ENCODE measurements around the gene ZNHIT1. TPM values are rescaled to one million over a fixed set of nuclear protein-coding genes. Genes with fewer than 3 reads are reported as not detected.

ZNHIT1 gene
- total RNA-seq, 1 donor from 2014 or later, result 115 TPM

DNA sequence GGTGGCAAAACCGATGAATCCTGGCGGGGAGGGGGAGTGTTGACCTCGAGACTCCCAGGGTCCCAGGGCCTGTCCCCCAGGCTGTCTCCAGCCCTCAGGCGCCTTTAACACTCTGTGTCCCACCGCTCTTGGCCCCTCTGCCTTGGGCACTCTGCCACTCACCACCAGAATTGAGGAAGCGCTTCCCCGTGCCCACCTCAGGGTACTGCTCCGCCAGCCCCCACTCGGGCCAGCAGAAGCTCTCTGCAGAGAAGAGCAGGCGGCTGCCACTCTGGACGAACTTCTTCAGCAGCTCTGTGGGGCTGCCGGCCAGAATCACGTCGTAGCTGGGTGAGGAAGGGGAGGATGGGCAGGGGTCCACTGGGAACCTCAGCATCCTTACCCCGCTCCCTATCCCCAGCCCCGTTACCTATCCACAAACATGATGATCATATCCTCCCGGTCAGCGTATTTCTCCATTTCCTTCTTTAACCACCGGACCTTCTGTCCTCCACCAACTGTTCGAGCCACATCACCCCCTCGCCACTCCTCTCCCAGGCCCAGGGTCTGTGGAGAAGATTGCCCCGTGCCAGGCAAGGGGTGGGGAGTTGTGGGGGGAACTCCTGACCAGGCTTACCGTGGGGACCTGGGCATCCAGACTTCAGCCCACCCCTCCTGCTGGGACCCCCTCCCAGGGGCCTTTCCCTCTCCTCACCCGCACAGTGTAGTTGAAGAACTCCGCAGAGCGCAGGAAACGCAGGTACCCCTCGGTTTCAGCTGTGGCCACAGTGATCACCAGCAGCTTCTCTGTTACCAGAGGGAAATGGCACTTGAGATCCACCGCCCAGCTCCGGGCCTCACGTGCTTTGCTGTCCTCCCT, 1.7 kb upstream of the ZNHIT1 start:
- no peak for DNase-seq (ENCODE audit: low spot score)

DNA sequence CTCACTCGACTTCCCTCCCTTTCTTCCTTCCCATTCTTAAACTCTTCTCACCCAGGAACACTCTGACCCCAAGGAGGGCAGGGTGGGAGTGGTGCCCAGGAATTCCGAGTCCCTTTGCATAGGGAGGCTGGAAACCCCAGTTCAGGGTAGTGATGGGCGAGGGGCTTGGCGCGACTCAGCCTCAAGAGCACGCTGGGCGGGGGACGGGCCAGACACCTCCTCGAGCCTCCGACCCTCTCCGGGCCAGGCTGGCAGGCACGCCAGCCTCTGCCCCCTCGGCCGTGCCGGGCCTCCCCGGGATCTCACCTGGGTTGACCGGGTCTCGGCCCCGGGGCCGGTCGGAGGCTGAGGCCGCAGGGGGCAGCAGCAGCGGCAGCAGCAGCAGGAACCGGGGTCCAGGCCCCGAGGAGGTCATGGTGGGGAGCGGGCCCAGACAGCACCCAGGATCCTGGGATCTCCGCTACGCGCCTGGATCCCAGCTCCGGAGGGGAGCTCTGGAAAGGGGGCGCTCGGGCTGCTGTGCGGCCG, 1.0 kb upstream of the ZNHIT1 start:
- DNase-seq (ENCODE audit: low spot score) (no peak), ATAC-seq (peak; percentile 0)

More for the DNA sequence above, 1.7 kb upstream of the ZNHIT1 start:
- no peak for ATAC-seq

DNA sequence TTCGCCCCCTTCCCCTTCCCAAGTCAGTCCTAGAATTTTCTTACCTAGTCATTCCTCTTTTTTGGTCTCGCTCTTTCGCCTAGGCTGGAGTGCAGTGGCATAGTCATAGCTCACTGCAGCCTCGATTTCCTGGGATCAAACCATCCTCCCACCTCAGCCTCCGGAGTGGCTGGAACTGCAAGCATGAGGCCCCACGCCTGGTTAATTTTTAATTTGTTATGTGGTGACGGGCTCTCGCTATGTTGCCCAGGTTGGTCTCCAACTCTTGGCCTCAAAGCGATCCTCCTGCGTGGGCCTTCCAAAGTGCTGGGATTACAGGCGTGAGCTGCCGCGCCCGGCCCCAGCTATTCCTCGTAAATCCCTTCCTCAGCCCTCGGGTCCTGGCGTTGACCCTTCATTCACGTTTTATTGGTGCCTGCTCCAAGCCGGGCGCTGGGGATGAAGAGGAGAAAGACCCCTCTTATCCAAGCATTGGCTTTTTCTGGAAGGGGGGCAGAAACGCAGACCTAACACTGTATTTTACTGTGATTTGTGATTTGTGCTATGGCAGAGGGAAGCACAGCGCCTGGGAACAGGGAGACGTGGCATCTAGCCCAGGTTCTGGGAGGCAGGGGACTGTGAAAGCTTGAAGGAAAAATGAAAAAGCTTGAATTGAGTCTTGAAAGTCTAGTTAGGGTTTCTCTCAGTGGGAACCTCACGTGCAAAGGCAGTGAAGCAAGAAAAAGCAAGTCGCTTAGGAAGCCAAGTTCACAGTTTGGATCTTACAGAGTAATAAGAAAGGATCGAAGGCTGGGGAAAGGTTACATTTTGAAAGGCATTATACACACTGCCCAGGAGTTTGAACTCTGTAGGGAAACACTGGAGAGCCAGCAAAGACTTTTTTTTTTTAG, 516 bp downstream of the ZNHIT1 start:
- DNase-seq (ENCODE audit: low spot score) (no peak), ATAC-seq (peak; percentile 42)

DNA sequence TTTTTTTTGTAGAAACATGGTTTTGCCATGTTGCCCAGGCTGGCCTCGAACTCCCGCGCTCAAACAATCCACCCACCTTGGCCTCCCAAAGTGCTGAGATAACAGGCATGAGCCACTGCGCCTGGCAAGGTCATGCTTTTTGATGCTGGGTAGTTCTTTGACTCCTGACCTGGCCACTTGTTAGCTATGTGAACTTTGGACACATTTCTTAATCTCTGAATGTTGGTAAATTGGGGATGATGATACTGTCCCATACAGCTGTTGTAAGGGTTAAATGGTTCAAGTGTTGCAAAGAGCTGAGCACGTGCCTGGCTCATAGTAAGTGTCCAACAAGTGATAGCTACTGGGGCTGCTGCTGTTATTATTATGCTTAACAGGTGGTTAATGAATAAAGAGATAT, 2.3 kb downstream of the ZNHIT1 start:
- ATAC-seq (peak; percentile 38), DNase-seq (ENCODE audit: low spot score) (peak; percentile 86)

DNA sequence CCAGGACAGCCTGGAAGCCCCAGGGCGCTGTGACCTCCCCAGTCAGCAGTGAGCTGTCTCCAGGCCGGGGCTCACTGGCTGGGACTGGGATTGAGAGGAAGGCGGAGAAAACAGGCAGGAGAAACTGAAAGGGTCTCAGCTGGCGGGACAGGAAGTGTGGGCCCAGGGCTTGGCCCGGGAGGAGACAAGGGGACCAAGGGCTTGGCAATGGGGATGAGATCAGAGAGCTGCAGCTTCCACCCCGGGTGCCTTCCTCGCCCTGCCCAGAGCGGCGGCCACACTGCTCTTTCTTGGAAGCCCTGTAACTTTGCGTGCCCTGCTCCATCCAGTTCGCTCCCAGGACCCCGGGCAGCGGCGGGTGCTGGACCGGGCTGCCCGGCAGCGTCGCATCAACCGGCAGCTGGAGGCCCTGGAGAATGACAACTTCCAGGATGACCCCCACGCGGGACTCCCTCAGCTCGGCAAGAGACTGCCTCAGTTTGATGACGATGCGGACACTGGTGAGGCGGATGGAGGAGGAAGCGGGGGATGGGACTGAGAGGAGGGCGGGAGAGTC, 4.4 kb downstream of the ZNHIT1 start:
- DNase-seq (ENCODE audit: low spot score) (no peak), ATAC-seq (no peak)

DNA sequence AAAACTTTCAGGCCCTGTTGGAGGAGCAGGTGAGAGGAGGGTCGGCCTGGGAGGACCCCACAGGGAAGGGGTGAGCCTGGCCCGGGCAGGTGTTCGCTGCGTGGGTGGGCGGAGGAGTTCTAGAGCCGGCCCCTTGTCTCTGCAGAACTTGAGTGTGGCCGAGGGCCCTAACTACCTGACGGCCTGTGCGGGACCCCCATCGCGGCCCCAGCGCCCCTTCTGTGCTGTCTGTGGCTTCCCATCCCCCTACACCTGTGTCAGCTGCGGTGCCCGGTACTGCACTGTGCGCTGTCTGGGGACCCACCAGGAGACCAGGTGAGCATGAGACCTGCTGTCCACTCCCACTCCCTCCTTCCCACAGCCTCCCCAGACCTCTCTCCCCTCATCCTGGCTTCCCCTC, 5.6 kb downstream of the ZNHIT1 start:
- ATAC-seq, result no peak
- no peak for DNase-seq (ENCODE audit: low spot score)

DNA sequence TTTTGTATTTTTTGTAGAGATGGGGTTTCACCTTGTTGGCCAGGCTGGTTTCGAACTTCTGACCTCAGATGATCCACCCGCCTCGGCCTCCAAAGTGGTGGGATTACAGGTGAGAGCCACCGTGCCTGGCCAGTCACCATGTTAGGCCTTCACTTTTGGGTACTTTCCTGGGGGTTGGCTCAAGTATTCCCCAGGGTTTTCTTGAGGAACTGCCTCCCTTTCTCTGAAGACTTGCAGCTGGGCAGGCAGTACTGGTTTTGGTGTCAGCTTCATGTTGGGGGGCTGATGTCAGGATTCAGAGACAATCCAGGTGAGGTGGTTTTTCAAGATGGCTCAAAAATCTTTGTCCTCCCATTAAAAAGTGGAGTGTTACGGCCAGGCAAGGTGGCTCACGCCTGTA, 7.7 kb downstream of the ZNHIT1 start:
- no peak for ATAC-seq
- no peak for DNase-seq (ENCODE audit: low spot score)

DNA sequence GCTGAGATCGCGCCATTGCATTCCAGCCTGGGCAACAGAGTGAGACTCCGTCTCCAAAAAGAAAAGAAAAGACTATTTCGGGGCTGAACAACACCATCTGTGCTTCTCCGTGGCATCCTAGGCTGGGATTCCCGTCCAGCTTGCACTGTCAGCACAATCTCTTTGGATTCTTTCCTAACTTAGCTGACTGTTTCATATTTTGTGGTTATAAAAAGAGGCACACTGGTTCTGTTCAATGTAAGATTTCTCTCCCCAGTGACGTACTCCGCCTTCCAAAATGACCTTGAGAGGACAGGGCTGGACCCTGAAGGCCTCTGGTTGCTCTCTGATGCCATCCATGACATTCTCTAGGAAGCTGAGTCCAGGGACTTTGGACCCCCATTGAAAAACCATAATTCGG, 8.8 kb downstream of the ZNHIT1 start:
- ATAC-seq (no peak), DNase-seq (ENCODE audit: low spot score) (no peak)

DNA sequence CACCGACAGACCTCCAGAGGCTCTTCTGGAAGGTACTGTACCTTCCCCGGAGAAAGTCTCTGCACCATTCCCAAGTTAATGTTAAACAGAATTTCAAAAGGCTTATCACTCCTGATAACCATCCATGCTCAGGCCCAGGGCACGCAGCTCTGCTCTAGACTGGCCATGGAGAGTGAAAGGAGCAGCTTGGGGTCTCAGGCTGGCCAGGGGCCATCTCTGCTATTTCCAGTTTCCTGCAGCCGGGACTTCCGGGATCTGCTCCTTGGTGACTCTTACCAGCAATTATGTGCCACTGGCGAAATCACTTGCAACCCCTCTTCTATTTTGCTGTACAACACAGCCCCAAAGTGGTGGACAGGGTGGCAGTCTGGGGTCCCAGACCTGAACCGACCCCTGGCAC, 13.7 kb downstream of the ZNHIT1 start:
- DNase-seq (ENCODE audit: low spot score) (peak; percentile 68), ATAC-seq (peak; percentile 72)

DNA sequence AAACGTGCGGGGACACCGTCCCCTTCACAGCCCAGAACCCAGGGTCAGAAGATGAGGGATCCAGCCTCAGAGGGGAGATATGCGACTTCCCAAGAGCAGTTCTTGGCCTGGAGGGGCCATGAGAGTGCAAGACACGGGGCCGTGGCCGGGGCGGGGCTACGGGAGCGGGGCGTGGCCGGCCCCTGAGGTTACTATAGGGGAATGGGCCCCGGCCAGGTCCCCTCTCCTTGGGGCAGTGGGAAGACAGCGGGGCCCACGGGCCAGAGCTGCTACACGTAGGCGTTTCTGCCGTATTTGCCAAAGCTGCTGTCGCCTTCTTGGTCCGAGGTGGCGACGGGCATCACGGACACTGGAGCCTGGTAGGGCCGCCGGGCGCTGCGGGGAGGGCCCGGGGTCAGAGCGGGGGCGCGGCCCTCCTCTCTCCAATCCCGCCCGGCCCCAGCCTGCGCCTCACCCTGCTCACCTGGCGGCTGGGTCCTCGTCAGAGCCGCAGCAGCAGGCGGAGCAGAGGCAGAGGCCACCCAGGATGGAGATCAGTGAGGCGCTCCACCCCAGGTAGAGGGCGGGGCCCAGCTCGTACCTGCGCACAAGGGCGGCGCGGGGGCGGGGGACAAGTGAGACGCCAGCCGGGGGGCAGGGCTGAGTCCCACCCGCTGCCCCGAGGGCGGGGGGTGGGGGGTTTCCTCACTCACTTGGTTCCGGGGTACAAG, 14.3 kb downstream of the ZNHIT1 start:
- peak; percentile 69 for DNase-seq (ENCODE audit: low spot score)
- ATAC-seq, result peak; percentile 71

DNA sequence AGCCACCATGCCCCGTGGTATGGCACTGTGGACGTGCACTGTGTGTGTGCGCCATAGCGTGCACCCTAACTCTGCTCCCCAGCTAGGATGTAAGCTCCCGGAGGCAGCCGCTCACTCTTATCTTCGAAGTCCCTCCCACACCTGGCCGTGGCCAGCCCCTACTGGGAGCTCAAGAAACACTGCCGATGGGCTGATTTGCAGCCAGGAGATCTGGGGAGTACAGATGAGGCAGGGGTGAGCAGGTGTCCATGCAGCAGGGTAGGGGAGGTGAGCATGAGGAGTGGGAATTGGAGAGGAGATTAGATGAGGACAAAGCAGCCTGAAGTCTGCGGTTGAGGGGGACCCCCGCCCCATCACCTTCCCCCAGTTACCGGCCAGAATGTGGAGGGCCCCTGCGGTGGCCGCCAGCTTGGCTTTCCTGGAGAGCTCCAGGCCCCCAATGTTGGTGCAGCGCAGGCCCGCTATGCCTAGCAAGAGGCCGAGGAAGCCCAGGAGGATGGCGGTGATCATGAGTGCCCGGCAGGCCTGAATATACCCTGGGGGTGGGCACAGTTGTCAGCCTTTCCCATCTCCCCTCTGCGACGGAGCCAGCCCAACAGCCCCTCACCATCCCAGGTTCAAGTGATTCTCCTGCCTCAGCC, 16.1 kb downstream of the ZNHIT1 start:
- DNase-seq (ENCODE audit: low spot score) (no peak), ATAC-seq (no peak)

DNA sequence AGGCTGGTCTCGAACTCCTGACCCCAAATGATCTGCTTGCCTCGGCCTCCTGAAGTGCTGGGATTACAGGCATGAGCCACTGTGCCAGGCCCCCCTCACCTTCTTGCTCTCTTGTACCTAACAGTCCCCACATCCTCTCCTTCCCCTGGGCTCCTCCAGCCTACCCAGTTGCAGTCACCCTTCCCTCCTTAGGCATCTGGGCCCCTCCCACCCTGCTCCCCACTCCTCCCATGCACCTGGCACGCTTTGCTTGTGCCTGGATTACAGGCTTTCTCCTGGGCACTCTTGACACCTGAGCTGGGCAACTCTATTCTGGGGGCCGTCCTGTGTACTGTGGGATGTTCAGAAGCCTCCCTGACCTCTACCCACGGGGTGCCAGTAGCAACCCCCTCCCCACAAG, 16.7 kb downstream of the ZNHIT1 start:
- DNase-seq (ENCODE audit: low spot score) (no peak), ATAC-seq (no peak)

DNA sequence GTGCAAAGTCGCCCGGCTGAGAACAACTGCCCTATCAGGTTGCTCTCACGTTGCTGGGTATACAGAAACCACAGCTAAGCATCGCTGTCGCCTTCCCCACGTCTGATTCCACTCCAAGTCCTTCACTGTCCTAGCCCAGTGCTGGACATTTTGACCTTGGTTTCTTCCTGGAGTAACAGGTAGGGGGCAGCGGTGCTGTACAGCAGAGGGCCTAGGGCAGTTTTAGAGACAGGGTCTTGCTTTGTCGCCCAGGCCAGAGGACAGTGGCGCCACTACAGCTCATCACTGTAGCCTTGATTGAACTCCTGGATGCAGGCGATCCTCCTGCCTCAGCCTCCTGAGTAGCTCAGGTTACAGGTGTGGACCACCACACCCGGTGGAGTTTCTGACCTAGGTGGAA, 17.1 kb downstream of the ZNHIT1 start:
- DNase-seq (ENCODE audit: low spot score) (no peak), ATAC-seq (no peak)

DNA sequence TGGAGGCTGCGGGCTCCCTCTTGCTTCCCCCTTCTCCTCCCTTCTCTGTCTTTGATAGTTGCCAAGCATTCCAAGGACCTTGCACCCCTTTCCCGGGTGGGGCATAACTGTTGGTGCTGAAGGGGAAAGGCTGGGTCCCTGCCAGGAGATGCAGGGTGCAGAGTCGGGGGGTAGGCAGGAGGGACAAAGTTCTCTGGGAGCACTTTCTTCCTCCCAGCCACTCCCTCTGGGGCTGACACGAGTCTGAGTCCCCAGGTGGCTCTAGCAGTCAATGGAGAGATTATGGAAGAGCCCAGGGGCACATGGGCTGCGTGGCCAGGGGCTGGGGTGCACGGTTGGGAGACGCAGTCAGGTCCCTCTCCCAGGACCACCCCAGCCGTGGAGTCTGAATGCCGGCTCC, 17.6 kb downstream of the ZNHIT1 start:
- no peak for ATAC-seq
- no peak for DNase-seq (ENCODE audit: low spot score)

DNA sequence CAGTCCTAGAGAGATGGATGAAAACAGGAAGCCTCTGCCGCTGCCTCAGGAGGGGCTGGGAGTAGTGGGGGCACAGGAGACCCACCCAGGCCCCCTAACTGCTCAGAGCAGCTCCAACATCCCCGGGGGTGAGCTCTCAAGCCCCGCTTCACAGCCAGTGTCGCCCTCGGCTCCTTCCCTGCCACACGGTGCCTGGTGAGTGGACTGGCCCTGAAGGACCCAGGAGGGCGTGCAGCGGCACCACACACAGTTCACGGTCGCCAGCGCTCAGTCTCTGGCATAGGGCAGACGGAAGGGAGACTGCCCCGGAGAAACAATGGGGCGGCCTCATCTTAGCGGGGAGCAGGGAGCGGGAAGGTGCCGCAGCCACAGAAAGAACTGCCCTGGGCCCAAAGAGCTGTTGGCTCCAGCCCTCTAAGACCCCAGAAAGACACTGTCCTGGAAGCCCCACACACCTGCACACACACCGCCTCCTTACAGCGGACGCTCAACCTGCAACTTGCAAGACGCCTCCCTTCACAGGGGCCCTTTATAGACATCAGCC, 18.4 kb downstream of the ZNHIT1 start:
- DNase-seq (ENCODE audit: low spot score) (no peak), ATAC-seq (no peak)

DNA sequence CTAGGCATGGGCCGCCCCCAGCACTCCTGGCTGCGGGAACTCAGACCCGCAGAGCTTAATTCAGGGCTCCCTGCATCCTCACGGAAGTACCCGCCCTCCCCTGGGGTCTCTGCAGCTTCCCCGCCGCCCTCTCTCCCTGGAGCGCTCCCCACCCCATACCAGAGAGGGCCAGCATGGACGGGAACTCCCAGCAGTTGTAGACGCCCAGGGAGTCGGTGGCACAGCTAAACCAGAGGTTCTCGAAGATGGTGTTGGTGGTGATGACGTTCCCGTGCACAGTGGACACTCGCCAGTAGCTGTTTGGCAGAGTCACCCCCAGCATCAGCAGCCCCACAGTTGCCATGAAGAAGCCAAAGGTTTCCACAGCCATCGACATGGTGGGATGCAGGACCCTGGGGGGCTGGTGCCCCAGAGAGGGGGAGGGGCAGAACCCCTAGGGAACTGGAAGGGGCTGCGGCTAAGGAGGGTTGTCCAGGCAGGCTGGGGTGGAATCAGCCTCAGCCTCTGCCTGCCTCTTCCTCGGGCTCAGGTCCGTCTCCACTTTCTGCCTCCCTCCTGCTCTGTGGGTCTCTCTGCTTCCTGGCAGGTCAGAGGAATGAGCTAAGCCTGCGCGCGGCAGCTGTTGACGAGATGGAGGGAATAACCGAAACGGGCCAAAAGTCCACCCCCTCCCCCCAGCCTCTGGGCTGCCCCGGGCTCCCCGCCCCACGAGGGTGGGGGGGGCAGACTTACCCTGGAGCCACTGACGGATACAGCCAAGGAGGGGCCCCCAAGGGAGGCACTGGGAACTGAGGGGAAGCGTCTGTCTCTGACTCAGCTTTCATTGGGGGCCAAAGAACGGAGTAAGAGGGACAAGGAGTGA, 19.5 kb downstream of the ZNHIT1 start, which contains the start of gene CLDN15:
TSS of gene CLDN15 (minus strand) at position 597 of the 862 bp plus-strand sequence. CDS start at position 376, 221 bp downstream.
- peak; percentile 83 for DNase-seq (ENCODE audit: low spot score)
- ATAC-seq, result peak; percentile 82

DNA sequence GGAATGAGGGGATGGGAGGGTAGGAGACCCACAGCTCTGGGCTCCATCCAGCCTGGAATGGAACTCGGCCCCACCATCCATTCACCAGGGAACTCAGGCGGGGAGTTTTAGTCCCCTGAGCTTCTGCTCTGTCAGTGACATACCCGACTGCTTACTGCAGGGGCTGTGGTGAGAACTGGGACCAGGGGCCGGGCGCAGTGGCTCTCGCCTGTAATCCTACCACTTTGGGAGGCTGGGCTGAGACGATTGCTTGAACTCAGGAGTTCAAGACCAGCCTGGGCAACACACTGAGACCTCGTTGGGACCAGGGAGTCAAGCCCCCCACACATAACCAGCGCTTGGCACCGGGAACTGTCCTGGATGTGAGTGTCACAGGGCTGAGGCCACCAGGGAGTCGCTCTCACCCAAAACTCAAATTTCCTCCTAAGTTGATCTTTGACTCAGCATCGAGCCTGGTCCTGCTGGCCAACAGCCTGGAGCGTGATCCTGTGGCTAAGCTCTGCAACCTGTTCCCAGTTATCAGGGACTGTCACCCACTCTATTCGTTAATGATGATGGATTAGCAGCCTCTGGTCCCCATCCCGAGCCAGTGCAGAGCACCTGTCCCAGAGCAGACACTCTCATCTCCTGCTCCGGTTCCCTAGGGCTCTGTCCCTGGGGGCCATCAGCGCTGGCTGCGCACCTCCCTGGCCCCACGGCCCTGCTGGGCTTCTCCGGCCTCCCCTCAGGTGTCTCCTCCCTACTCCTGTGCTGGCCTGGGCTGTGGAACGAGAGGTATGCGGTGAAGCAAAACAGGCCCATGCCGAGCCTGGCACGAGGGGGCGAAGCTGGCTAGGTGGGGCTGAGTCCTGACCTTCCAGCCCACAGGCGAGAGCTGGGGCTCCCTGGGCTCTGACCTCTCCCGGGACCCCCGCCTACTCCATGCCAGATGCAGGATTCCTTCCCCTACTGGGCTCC, 20.5 kb downstream of the ZNHIT1 start:
- ATAC-seq, result peak; percentile 68
- DNase-seq (ENCODE audit: low spot score), result no peak
